ENCODE measurements around the gene ACSL6.

Gene ACSL6

GRCh38 chr5:131991593-131992324, 19.7 kb downstream of the ACSL6 start:
- TF ChIP-seq CTCF (IDR thresholded peaks at IDR 0.05; ENCODE audit: insufficient read depth, low read length, missing control alignments): no peak
- ChIA-PET CTCF (interaction anchor here (1.9 to 3.7 kb wide), 3 partner anchors 9 to 402 kb away, joined by 5 to 21 read pairs (median 7); no protein-coding TSS in a partner anchor), POLR2A (no interaction called here)

GRCh38 chr5:131990716-131991115, 20.7 kb downstream of the ACSL6 start:
- POLR2A ChIA-PET: no interaction called here
- CTCF ChIA-PET: interaction anchor here (3.7 kb wide), 1 partner anchor 16 kb away, joined by 21 read pairs; no protein-coding TSS in a partner anchor
- DNase-seq (ENCODE audit: low read depth, low spot score): no peak
- TF ChIP-seq CTCF (IDR thresholded peaks at IDR 0.05; ENCODE audit: insufficient read depth, low read length, missing control alignments): no peak
- no peak overlapping the region for H3K4me3 ChIP-seq (ENCODE audit: low read depth, low read length)

More at GRCh38 chr5:131991593-131992324, 19.7 kb downstream of the ACSL6 start:
- no peak overlapping the region for H3K4me3 ChIP-seq (ENCODE audit: low read depth, low read length)
- DNase-seq (ENCODE audit: low read depth, low spot score): no peak

- H3K4me3 ChIP-seq (ENCODE audit: low read depth, low read length): no peak overlapping the region
- no peak for TF ChIP-seq CTCF (IDR thresholded peaks at IDR 0.05; ENCODE audit: insufficient read depth, low read length, missing control alignments)
- ChIA-PET CTCF (interaction anchor here (1.2 kb wide), 1 partner anchor 18 kb away, joined by 3 read pairs; no protein-coding TSS in a partner anchor), POLR2A (no interaction called here)
- DNase-seq (ENCODE audit: low read depth, low spot score): no peak
Observed at GRCh38 chr5:131988601-131989000, 22.9 kb downstream of the ACSL6 start.

GRCh38 chr5:131987251-131987650, 24.2 kb downstream of the ACSL6 start:
- CTCF ChIA-PET: interaction anchor here (1.2 kb wide), 1 partner anchor 20 kb away, joined by 3 read pairs; no protein-coding TSS in a partner anchor

GRCh38 chr5:131986161-131986912, 25.1 kb downstream of the ACSL6 start:
- DNase-seq (ENCODE audit: low read depth, low spot score): no peak
- ChIA-PET POLR2A (no interaction called here), CTCF (no interaction called here)

More at GRCh38 chr5:131987251-131987650, 24.2 kb downstream of the ACSL6 start:
- POLR2A ChIA-PET: no interaction called here
- no peak for DNase-seq (ENCODE audit: low read depth, low spot score)
- H3K4me3 ChIP-seq (ENCODE audit: low read depth, low read length): no peak overlapping the region
- no peak for TF ChIP-seq CTCF (IDR thresholded peaks at IDR 0.05; ENCODE audit: insufficient read depth, low read length, missing control alignments)

More at GRCh38 chr5:131986161-131986912, 25.1 kb downstream of the ACSL6 start:
- TF ChIP-seq CTCF (IDR thresholded peaks at IDR 0.05; ENCODE audit: insufficient read depth, low read length, missing control alignments): no peak
- no peak overlapping the region for H3K4me3 ChIP-seq (ENCODE audit: low read depth, low read length)
